ENCODE data around the gene WDFY3.

Gene WDFY3

GRCh38 chr4:84968925-84969324 is 2.4 kb upstream of the WDFY3 start:
- no peaks in the 10 kb centered on the region for H3K9me3 ChIP-seq (ENCODE audit: control insufficient read depth, low read length)
- H3K36me3 ChIP-seq (ENCODE audit: control insufficient read depth, insufficient read depth, low read length): peaks cover 7% of the 10 kb centered on the region
- H3K4me3 ChIP-seq (ENCODE audit: extremely low read depth, insufficient read depth, low read length, poor library complexity, severe bottlenecking): no peak overlapping the region
- H3K27ac ChIP-seq (ENCODE audit: low read depth, low read length, severe bottlenecking): no peak overlapping the region
- no CpG with 5 or more reads among the region's 1 CpG for WGBS, 2 experiments (ENCODE audit: insufficient coverage in 2 of 2)
- H3K4me1 ChIP-seq (ENCODE audit: control insufficient read depth, insufficient read depth, low read length, poor library complexity, severe bottlenecking): peaks cover 4% of the 10 kb centered on the region

- WGBS, 2 experiments (ENCODE audit: insufficient coverage in 2 of 2): 9 to 41% methylated on average over 3 to 5 of the region's 7 CpGs
- Histone ChIP-seq H3K9me3 (ENCODE audit: control insufficient read depth, low read length) (no peaks in the 10 kb centered on the region), H3K27ac (ENCODE audit: low read depth, low read length, severe bottlenecking) (peak overlapping the region; percentile 93), H3K36me3 (ENCODE audit: control insufficient read depth, insufficient read depth, low read length) (peaks cover 11% of the 10 kb centered on the region), H3K4me1 (ENCODE audit: control insufficient read depth, insufficient read depth, low read length, poor library complexity, severe bottlenecking) (peaks cover 4% of the 10 kb centered on the region), H3K4me3 (ENCODE audit: extremely low read depth, insufficient read depth, low read length, poor library complexity, severe bottlenecking) (peak overlapping the region; percentile 86)
These were observed 777 bp upstream of the WDFY3 start for GRCh38 chr4:84967243-84967690.

GRCh38 chr4:84965553-84966381 is 723 bp downstream of the WDFY3 start:
- Histone ChIP-seq H3K27ac (ENCODE audit: low read depth, low read length, severe bottlenecking) (peak overlapping the region; percentile 93), H3K4me3 (ENCODE audit: extremely low read depth, insufficient read depth, low read length, poor library complexity, severe bottlenecking) (peak overlapping the region; percentile 86), H3K9me3 (ENCODE audit: control insufficient read depth, low read length) (no peaks in the 10 kb centered on the region), H3K36me3 (ENCODE audit: control insufficient read depth, insufficient read depth, low read length) (peaks cover 11% of the 10 kb centered on the region), H3K4me1 (ENCODE audit: control insufficient read depth, insufficient read depth, low read length, poor library complexity, severe bottlenecking) (peaks cover 4% of the 10 kb centered on the region)
- WGBS, 2 experiments (ENCODE audit: insufficient coverage in 2 of 2): 0 to 1% methylated on average over 59 to 70 of the region's 98 CpGs

- H3K27ac ChIP-seq (ENCODE audit: low read depth, low read length, severe bottlenecking): peak overlapping the region; percentile 93
- WGBS, 2 experiments (ENCODE audit: insufficient coverage in 2 of 2): no CpG with 5 or more reads among the region's 6 CpGs
These were observed 1.4 kb downstream of the WDFY3 start for GRCh38 chr4:84964995-84965552.

GRCh38 chr4:84962102-84962501 is 4.4 kb downstream of the WDFY3 start:
- Histone ChIP-seq H3K4me3 (ENCODE audit: extremely low read depth, insufficient read depth, low read length, poor library complexity, severe bottlenecking) (no peak overlapping the region), H3K4me1 (ENCODE audit: control insufficient read depth, insufficient read depth, low read length, poor library complexity, severe bottlenecking) (peaks cover 7% of the 10 kb centered on the region), H3K9me3 (ENCODE audit: control insufficient read depth, low read length) (no peaks in the 10 kb centered on the region), H3K27ac (ENCODE audit: low read depth, low read length, severe bottlenecking) (no peak overlapping the region), H3K36me3 (ENCODE audit: control insufficient read depth, insufficient read depth, low read length) (peaks cover 11% of the 10 kb centered on the region)
- 100% methylated on average over 1 of the region's 5 CpGs; no CpG with 5 or more reads in 1 of the 2 experiments for WGBS, 2 experiments (ENCODE audit: insufficient coverage in 2 of 2)

More at GRCh38 chr4:84964995-84965552, 1.4 kb downstream of the WDFY3 start:
- H3K36me3 ChIP-seq (ENCODE audit: control insufficient read depth, insufficient read depth, low read length): peaks cover 11% of the 10 kb centered on the region
- no peaks in the 10 kb centered on the region for H3K9me3 ChIP-seq (ENCODE audit: control insufficient read depth, low read length)
- peak overlapping the region; percentile 86 for H3K4me3 ChIP-seq (ENCODE audit: extremely low read depth, insufficient read depth, low read length, poor library complexity, severe bottlenecking)
- H3K4me1 ChIP-seq (ENCODE audit: control insufficient read depth, insufficient read depth, low read length, poor library complexity, severe bottlenecking): peaks cover 4% of the 10 kb centered on the region

GRCh38 chr4:84958434-84958833 is 8.1 kb downstream of the WDFY3 start:
- no peaks in the 10 kb centered on the region for H3K36me3 ChIP-seq (ENCODE audit: control insufficient read depth, insufficient read depth, low read length)
- H3K4me3 ChIP-seq (ENCODE audit: extremely low read depth, insufficient read depth, low read length, poor library complexity, severe bottlenecking): no peak overlapping the region
- H3K4me1 ChIP-seq (ENCODE audit: control insufficient read depth, insufficient read depth, low read length, poor library complexity, severe bottlenecking): peaks cover 8% of the 10 kb centered on the region

GRCh38 chr4:84957514-84958420 is 8.7 kb downstream of the WDFY3 start:
- H3K4me3 ChIP-seq (ENCODE audit: extremely low read depth, insufficient read depth, low read length, poor library complexity, severe bottlenecking): no peak overlapping the region
- H3K4me1 ChIP-seq (ENCODE audit: control insufficient read depth, insufficient read depth, low read length, poor library complexity, severe bottlenecking): peaks cover 8% of the 10 kb centered on the region
- H3K36me3 ChIP-seq (ENCODE audit: control insufficient read depth, insufficient read depth, low read length): no peaks in the 10 kb centered on the region
- 20 to 50% methylated on average over 1 to 2 of the region's 4 CpGs for WGBS, 2 experiments (ENCODE audit: insufficient coverage in 2 of 2)
- H3K27ac ChIP-seq (ENCODE audit: low read depth, low read length, severe bottlenecking): no peak overlapping the region
- no peaks in the 10 kb centered on the region for H3K9me3 ChIP-seq (ENCODE audit: control insufficient read depth, low read length)

More at GRCh38 chr4:84958434-84958833, 8.1 kb downstream of the WDFY3 start:
- Histone ChIP-seq H3K27ac (ENCODE audit: low read depth, low read length, severe bottlenecking) (no peak overlapping the region), H3K9me3 (ENCODE audit: control insufficient read depth, low read length) (no peaks in the 10 kb centered on the region)

- H3K4me3 ChIP-seq (ENCODE audit: extremely low read depth, insufficient read depth, low read length, poor library complexity, severe bottlenecking): no peak overlapping the region
- 84 to 92% methylated on average over 2 of the region's 3 CpGs for WGBS, 2 experiments (ENCODE audit: insufficient coverage in 2 of 2)
These were observed 10.5 kb downstream of the WDFY3 start for GRCh38 chr4:84956014-84956413.

GRCh38 chr4:84954982-84955567 is 11.4 kb downstream of the WDFY3 start:
- Histone ChIP-seq H3K9me3 (ENCODE audit: control insufficient read depth, low read length) (no peaks in the 10 kb centered on the region), H3K4me3 (ENCODE audit: extremely low read depth, insufficient read depth, low read length, poor library complexity, severe bottlenecking) (no peak overlapping the region), H3K4me1 (ENCODE audit: control insufficient read depth, insufficient read depth, low read length, poor library complexity, severe bottlenecking) (peaks cover 8% of the 10 kb centered on the region), H3K36me3 (ENCODE audit: control insufficient read depth, insufficient read depth, low read length) (no peaks in the 10 kb centered on the region), H3K27ac (ENCODE audit: low read depth, low read length, severe bottlenecking) (no peak overlapping the region)
- WGBS, 2 experiments (ENCODE audit: insufficient coverage in 2 of 2): 56 to 70% methylated on average over 2 to 3 of the region's 6 CpGs

More at GRCh38 chr4:84956014-84956413, 10.5 kb downstream of the WDFY3 start:
- Histone ChIP-seq H3K27ac (ENCODE audit: low read depth, low read length, severe bottlenecking) (no peak overlapping the region), H3K4me1 (ENCODE audit: control insufficient read depth, insufficient read depth, low read length, poor library complexity, severe bottlenecking) (peaks cover 8% of the 10 kb centered on the region), H3K36me3 (ENCODE audit: control insufficient read depth, insufficient read depth, low read length) (no peaks in the 10 kb centered on the region), H3K9me3 (ENCODE audit: control insufficient read depth, low read length) (no peaks in the 10 kb centered on the region)

GRCh38 chr4:84952776-84953175 is 13.7 kb downstream of the WDFY3 start:
- Histone ChIP-seq H3K4me3 (ENCODE audit: extremely low read depth, insufficient read depth, low read length, poor library complexity, severe bottlenecking) (no peak overlapping the region), H3K4me1 (ENCODE audit: control insufficient read depth, insufficient read depth, low read length, poor library complexity, severe bottlenecking) (peaks cover 11% of the 10 kb centered on the region), H3K9me3 (ENCODE audit: control insufficient read depth, low read length) (no peaks in the 10 kb centered on the region), H3K27ac (ENCODE audit: low read depth, low read length, severe bottlenecking) (no peak overlapping the region), H3K36me3 (ENCODE audit: control insufficient read depth, insufficient read depth, low read length) (no peaks in the 10 kb centered on the region)
- no CpG with 5 or more reads among the region's 1 CpG for WGBS, 2 experiments (ENCODE audit: insufficient coverage in 2 of 2)

Measured in mesodermal cell (in vitro differentiated cells).